Colonic mucosa (tissue), 4 donors: Measurements from ENCODE around the gene PPT1. TPM values are rescaled to one million over a fixed set of nuclear protein-coding genes. Genes with fewer than 3 reads are reported as not detected.
"Not testable (repeated sequence)": the region's sequence is repeated elsewhere in the genome, so short reads cannot be mapped to it uniquely, and the experiment has no call there.

Source experiments
- DNase-seq: peaks from one replicate; pipeline ENCODE4 v3.0.0-alpha.2; 2020
- H3K27ac ChIP-seq: fragments of 200-600 bp; one replicate; pipeline ENCODE4 v1.8.0; 2021
- H3K27me3 ChIP-seq: fragments of 200-600 bp; one replicate; pipeline ENCODE4 v1.8.0; 2021
- H3K36me3 ChIP-seq: fragments of 200-600 bp; one replicate; pipeline ENCODE4 v1.8.0; 2021
- H3K4me1 ChIP-seq: fragments of 200-600 bp; one replicate; pipeline ENCODE4 v1.8.0; 2021; ENCODE audit warnings: mild to moderate bottlenecking
- H3K4me3 ChIP-seq: fragments of 200-600 bp; one replicate; pipeline ENCODE4 v1.8.0; 2021
- H3K9ac ChIP-seq, 2 donors: one replicate each; pipeline ENCODE4 v1.7.0; 2013; ENCODE audit warnings: control low read depth in 2 of 2, low read depth in 2 of 2, low read length in 2 of 2
- H3K9me3 ChIP-seq: fragments of 200-600 bp; one replicate; pipeline ENCODE4 v1.8.0; 2021
- CTCF ChIP-seq: fragments of 200-600 bp; IDR thresholded peaks from one replicate; pipeline ENCODE4 v1.8.0; 2022; ENCODE audit warnings: antibody characterized with exemption, mild to moderate bottlenecking
- intact Hi-C: fragments of 100-400 bp; cut with DNase I; formaldehyde crosslinking; loops from one replicate; pipeline ENCODE4 v1.14.1; 2022
- total RNA-seq, 2 donors: library from RNA; stranded (reverse); fragmentation: NEBNext Ultra II Directional in 1 of 2; extraction: Animal tissue kit (Norgen Biotek cat#: 25700) in 1 of 2; gene quantifications; one replicate each; pipeline ENCODE4 v1.2.1, GENCODE V29; 2021
- donor health status: healthy.
- donor health status: DM: no; HTN: no; CAD: no.
- donor health status: DM: no; HTN: no; CAD: no.

Gene PPT1
- total RNA-seq, 2 donors from 2014 or later, result 25.7 to 37.7 TPM

- DNase-seq, result peak; percentile 100
- intact Hi-C loops, result no loop called here
- TF ChIP-seq CTCF, result no peak
These were observed 56.3 kb downstream of the PPT1 start, which contains the start of gene CAP1 for GRCh38 chr1:40040511-40041465. TSS of gene CAP1 (plus strand) at chr1:40040729. CDS start at chr1:40059347, 18,618 bp downstream.

GRCh38 chr1:40039757-40040510, 57.1 kb downstream of the PPT1 start:
- Histone ChIP-seq H3K9me3 (no peaks in the 10 kb centered on the region), H3K4me3 (peak overlapping the region; percentile 95), H3K36me3 (no peaks in the 10 kb centered on the region), H3K9ac (peak overlapping the region; percentile 96 to 99), H3K27ac (peak overlapping the region; percentile 99), H3K4me1 (peaks cover 22% of the 10 kb centered on the region), H3K27me3 (no peaks in the 10 kb centered on the region)
- intact Hi-C loops, result no loop called here
- no peak for TF ChIP-seq CTCF
- peak; percentile 93 for DNase-seq

More at GRCh38 chr1:40040511-40041465, 56.3 kb downstream of the PPT1 start, which contains the start of gene CAP1:
- Histone ChIP-seq H3K27me3 (no peaks in the 10 kb centered on the region), H3K9me3 (no peaks in the 10 kb centered on the region), H3K27ac (peak within 1 kb of the TSS; percentile 99), H3K36me3 (no peaks in the 10 kb centered on the region), H3K9ac (peak within 1 kb of the TSS; percentile 96 to 99), H3K4me3 (peak within 1 kb of the TSS; percentile 95), H3K4me1 (peaks cover 31% of the 10 kb centered on the region)

- DNase-seq, result no peak
- Histone ChIP-seq H3K36me3 (no peaks in the 10 kb centered on the region), H3K4me1 (peaks cover 22% of the 10 kb centered on the region), H3K9me3 (no peaks in the 10 kb centered on the region), H3K9ac (peak overlapping the region; percentile 96 to 99), H3K27ac (peak overlapping the region; percentile 99), H3K27me3 (no peaks in the 10 kb centered on the region), H3K4me3 (peak overlapping the region; percentile 95)
- no peak for TF ChIP-seq CTCF
- intact Hi-C loops, result no loop called here
These were observed 57.8 kb downstream of the PPT1 start for GRCh38 chr1:40039245-40039756.

- Histone ChIP-seq H3K27ac (peak overlapping the region; percentile 99), H3K36me3 (no peaks in the 10 kb centered on the region), H3K27me3 (no peaks in the 10 kb centered on the region), H3K4me1 (peaks cover 22% of the 10 kb centered on the region), H3K9me3 (no peaks in the 10 kb centered on the region), H3K4me3 (no peak overlapping the region), H3K9ac (peak overlapping the region in 1 of 2 donors; percentile 99)
- intact Hi-C loops, result no loop called here
- no peak for DNase-seq
- TF ChIP-seq CTCF, result no peak
These were observed 58.4 kb downstream of the PPT1 start for GRCh38 chr1:40038697-40039096.

- H3K36me3 ChIP-seq, H3K9me3 ChIP-seq, DNase-seq, H3K9ac ChIP-seq, H3K27me3 ChIP-seq, H3K4me3 ChIP-seq, intact Hi-C loops: not testable (repeated sequence)
- Histone ChIP-seq H3K4me1 (peaks cover 12% of the 10 kb centered on the region), H3K27ac (peak overlapping the region; percentile 26)
These were observed 59.8 kb downstream of the PPT1 start for GRCh38 chr1:40037254-40037653.
